Suppressor macrophage treated with lipopolysaccharide for 1 hour (primary cell): ENCODE measurements around the gene YIPF1.

ENCODE experiments used
- DNase-seq, 3 donors: peaks; one replicate each; pipeline ENCODE4 v3.0.0-alpha.2; 2020 to 2022

Gene YIPF1

GRCh38 chr1:53889304-53890298 lies at the start of gene YIPF1:
Gene YIPF1 (minus strand): TSS chr1:53889797. CDS start chr1:53888937, 860 bp downstream.
- DNase-seq = peak; percentile 94 to 97 (median 94)

GRCh38 chr1:53938136-53938830 lies 48.7 kb upstream of the YIPF1 start:
- no peak for DNase-seq

- no peak for DNase-seq
Measured at GRCh38 chr1:53936430-53936829, 46.8 kb upstream of the YIPF1 start.

GRCh38 chr1:53934170-53934765 lies 44.7 kb upstream of the YIPF1 start:
- DNase-seq = no peak

- DNase-seq = no peak
Measured at GRCh38 chr1:53931523-53931922, 41.9 kb upstream of the YIPF1 start.

GRCh38 chr1:53930932-53931331 lies 41.3 kb upstream of the YIPF1 start:
- no peak for DNase-seq

GRCh38 chr1:53929246-53929960 lies 39.8 kb upstream of the YIPF1 start:
- no peak for DNase-seq

- no peak for DNase-seq
Measured at GRCh38 chr1:53927376-53927881, 37.8 kb upstream of the YIPF1 start.

- DNase-seq = no peak
Measured at GRCh38 chr1:53919675-53920066, 30.1 kb upstream of the YIPF1 start.

GRCh38 chr1:53918343-53918742 lies 28.7 kb upstream of the YIPF1 start:
- DNase-seq = no peak

- DNase-seq = no peak
Measured at GRCh38 chr1:53913352-53914033, 23.9 kb upstream of the YIPF1 start.

- DNase-seq = no peak
Measured at GRCh38 chr1:53911442-53911841, 21.8 kb upstream of the YIPF1 start.

GRCh38 chr1:53909946-53910345 lies 20.3 kb upstream of the YIPF1 start:
- DNase-seq = no peak

GRCh38 chr1:53906121-53906520 lies 16.5 kb upstream of the YIPF1 start:
- DNase-seq = peak in 2 of 3 donors; percentile 8 to 17

- no peak for DNase-seq
Measured at GRCh38 chr1:53905509-53905908, 15.9 kb upstream of the YIPF1 start.

GRCh38 chr1:53902235-53903138 lies 12.9 kb upstream of the YIPF1 start:
- no peak for DNase-seq

GRCh38 chr1:53899708-53900107 lies 10.1 kb upstream of the YIPF1 start:
- no peak for DNase-seq

- DNase-seq = no peak
Measured at GRCh38 chr1:53899206-53899628, 9.6 kb upstream of the YIPF1 start.

GRCh38 chr1:53896635-53897229 lies 7.1 kb upstream of the YIPF1 start:
- DNase-seq = peak; percentile 45 to 68 (median 47)

- peak in 2 of 3 donors; percentile 8 to 11 for DNase-seq
Measured at GRCh38 chr1:53895421-53895820, 5.8 kb upstream of the YIPF1 start.
